HUES64 (cell line): ENCODE measurements around the gene PHLDA2.

Experiments used
- H3K27ac ChIP-seq: 2 replicates; pipeline ENCODE4 v1.7.0; 2013; ENCODE audit warnings: low read depth, low read length, inconsistent platforms
- H3K27me3 ChIP-seq: 2 replicates; pipeline ENCODE4 v1.6.1; 2013; ENCODE audit warnings: mild to moderate bottlenecking, low read length; ENCODE audit not compliant: insufficient read depth
- H3K36me3 ChIP-seq: 2 replicates; pipeline ENCODE4 v1.6.1; 2013; ENCODE audit warnings: mild to moderate bottlenecking, low read length; ENCODE audit not compliant: insufficient read depth
- H3K4me1 ChIP-seq: 2 replicates; pipeline ENCODE4 v1.6.1; 2013; ENCODE audit warnings: mild to moderate bottlenecking, low read length, moderate library complexity; ENCODE audit not compliant: insufficient read depth
- H3K4me3 ChIP-seq: 2 replicates; pipeline ENCODE4 v1.5.1; 2013; ENCODE audit warnings: mild to moderate bottlenecking, low read length, moderate library complexity
- H3K9ac ChIP-seq: 2 replicates; pipeline ENCODE4 v1.6.1; 2013; ENCODE audit warnings: mild to moderate bottlenecking, low read depth, low read length
- H3K9me3 ChIP-seq: 2 replicates; pipeline ENCODE4 v1.6.1; 2013; ENCODE audit warnings: low read depth, low read length; ENCODE audit not compliant: insufficient read depth
- WGBS: fragments of 150-250, 120-280 bp; methylation state at CpG from one replicate; pipeline ENCODE4 v1.1.7; 2013; ENCODE audit warnings: missing lambda C conversion rate; 5-methylcytosine and 5-hydroxymethylcytosine counted together

PHLDA2 gene

DNA sequence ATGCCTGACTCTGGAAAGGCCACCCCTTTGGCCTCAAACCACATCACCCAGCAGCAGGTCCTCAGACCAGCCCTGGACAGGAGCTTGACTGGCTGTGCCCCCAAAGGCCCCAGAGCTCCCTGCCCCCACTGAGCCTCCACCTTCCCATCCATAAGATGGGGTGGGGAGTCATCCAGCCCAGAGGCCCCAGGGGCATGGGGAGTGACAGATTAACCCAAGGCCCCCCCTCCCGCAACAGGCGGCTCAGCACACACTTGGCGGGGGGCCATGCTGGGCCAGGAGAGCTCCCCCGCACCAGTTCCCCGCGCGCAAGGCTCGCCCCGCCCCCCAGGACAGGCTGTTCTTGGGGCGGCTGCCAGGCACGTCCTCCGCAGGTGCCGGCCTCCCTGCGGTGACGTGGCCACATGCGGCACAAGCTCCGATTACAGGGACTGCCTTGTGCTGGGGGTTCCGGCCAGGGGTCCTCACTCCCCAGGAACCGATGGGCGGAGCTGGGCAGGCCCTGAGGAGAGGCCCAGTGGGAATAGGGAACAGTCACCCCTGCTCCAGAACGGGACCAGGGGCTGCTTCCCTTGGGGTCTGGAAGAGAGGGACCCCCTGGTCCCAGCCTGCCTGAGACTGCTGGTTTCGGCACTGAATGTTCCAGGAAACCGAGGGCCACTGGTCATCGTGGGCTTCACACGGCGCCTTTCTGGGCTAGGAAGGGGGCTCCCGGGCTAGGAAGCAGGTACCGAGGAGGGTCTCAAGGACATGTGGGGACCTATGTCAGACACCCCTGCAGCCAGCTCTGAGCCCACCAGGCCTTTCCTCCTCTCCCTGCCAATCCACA is 38.5 kb downstream of the PHLDA2 start:
- Histone ChIP-seq H3K27me3 (peaks cover 25% of the 10 kb centered on the region), H3K36me3 (no peaks in the 10 kb centered on the region), H3K4me3 (no peak overlapping the region), H3K9me3 (no peaks in the 10 kb centered on the region), H3K27ac (no peak overlapping the region), H3K4me1 (peaks cover 22% of the 10 kb centered on the region), H3K9ac (no peak overlapping the region)
- WGBS: 68% methylated on average over 28 of the region's 28 CpGs

DNA sequence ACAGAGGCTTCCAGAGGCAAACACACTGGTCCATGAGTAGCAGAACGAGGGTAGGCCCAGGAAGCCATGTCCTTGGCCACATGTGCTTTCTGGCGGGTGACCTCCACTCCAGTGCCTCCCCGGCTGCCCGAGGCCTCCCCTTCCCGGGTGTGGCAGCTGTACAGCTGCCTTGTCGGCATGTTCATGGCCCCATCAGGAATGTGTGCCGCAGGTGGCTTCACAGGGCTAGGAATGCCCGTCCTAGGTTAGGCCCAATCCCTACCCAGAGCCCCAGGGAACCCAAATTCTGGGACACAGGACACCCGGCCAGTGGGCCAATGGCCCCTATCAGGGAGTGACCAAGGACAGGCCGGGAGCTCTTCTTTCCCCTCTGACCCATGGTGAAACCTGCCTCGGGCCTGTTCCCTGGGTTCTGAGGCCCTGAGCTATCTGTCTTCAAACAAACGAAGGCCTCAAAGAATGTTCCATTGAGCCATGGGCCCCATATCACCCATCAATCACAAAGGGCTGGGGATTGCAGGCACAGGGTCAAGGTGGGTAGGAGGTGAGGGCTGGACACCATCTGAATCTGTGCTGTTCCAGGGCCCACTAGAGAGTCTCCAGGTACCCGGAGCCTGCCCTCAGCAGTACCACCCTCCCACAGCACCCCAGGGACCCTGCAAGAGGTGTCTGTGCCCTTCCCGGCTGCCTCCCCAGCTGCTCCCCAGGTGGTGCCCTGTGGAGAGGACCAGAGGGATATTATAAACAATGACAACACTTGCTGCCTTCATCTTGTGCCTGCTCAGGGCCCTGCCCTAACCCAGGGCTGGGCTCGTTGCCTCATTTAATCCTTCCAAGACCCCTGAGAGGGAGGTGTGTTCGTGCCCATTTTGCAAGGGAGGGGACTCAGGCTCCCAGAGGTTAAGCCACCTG is 39.6 kb downstream of the PHLDA2 start:
- Histone ChIP-seq H3K9ac (no peak overlapping the region), H3K36me3 (no peaks in the 10 kb centered on the region), H3K4me1 (peaks cover 22% of the 10 kb centered on the region), H3K4me3 (no peak overlapping the region), H3K27ac (no peak overlapping the region), H3K9me3 (no peaks in the 10 kb centered on the region), H3K27me3 (peaks cover 32% of the 10 kb centered on the region)
- 86% methylated on average over 16 of the region's 16 CpGs for WGBS

DNA sequence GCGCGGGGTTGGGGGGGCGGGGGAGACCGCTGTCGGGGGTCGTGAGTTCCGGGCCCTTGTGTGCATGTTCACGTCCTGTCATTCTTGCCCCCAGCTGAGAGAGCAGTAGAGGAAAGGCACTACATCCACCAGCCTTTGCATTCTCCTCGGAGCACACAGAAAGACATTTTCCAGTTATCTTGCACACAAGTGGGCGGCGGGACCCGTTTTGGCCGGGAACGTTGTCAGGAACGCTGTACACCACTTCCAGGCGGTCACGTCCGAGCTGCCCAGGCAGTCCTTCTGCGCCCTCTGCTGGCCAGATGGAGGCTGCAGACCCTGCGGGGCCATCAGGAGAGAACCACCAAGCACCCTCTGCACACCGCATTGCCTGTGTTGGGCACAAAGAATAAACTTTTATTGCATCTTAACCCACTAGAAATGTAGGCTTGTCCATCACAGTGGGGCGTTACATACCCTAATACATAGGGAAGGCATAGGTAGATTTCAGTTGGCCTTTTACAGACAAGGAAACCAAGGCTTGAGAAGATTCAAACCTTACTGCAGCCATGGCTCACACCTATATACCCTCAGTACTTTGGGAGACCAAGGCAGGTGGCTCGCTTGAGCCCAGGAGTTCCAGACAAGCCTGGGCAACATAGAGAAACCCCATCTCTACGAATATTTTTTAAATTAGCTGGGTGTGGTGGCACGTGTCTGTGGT is 40.8 kb downstream of the PHLDA2 start:
- 33% methylated on average over 25 of the region's 25 CpGs for WGBS
- Histone ChIP-seq H3K9ac (no peak overlapping the region), H3K4me3 (no peak overlapping the region), H3K4me1 (peaks cover 24% of the 10 kb centered on the region), H3K27ac (no peak overlapping the region), H3K9me3 (no peaks in the 10 kb centered on the region), H3K27me3 (peaks cover 44% of the 10 kb centered on the region), H3K36me3 (no peaks in the 10 kb centered on the region)

DNA sequence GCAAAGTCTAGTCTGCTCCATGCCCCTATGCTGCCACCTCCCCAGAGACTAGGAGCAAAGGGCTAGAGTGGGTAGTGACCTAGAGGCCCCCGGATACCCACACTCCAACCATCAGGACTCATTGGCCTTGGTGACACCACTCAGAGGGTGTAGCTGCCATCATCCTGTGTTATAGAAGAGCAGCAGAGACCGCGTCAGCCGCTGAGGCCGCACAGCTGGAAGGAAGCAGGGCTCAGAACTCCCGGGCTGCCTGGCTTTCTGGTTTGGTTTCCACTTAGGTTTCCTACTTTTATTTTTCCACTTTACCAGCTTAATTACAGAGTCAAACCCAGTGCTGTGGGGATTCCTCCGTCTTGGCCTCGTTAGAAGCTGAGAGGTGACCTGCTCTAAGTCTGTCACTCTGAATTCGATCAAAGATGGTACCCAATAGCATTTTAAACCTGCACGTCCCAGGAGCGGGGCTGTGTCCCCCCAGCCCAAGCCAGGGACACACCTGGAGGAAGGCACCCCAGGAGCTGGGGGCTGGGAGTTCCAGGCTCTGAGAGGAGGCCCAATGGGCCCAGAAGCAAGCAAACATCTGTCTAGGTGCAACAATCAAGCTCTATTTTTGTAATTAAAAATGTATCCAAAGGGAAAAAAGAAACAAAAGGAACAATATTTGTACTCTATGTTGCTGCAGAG is 41.6 kb downstream of the PHLDA2 start:
- no peaks in the 10 kb centered on the region for H3K36me3 ChIP-seq
- no peak overlapping the region for H3K27ac ChIP-seq
- 75% methylated on average over 11 of the region's 11 CpGs for WGBS
- H3K9me3 ChIP-seq: no peaks in the 10 kb centered on the region
- peaks cover 52% of the 10 kb centered on the region for H3K27me3 ChIP-seq
- no peak overlapping the region for H3K4me3 ChIP-seq
- peaks cover 25% of the 10 kb centered on the region for H3K4me1 ChIP-seq
- no peak overlapping the region for H3K9ac ChIP-seq

DNA sequence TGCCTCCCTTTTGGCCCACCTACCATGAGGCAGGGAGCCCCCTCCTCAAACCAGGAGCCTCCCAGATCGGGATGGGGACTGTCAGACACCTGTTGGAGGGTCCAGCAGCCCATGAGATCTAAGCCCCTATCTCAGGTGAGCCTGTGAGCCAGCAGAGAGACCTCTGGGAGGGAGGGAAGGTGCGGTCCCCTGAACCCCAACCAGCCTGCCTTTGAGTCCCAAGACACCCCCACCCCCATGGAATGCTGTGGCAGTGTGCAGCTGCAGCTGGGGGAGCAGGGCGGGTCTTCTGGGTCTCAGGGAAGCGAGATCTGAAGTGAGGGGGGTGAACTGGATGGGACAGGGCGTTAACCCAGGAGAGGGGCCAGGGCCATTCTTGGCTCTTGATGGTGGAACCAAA is 42.3 kb downstream of the PHLDA2 start:
- 83% methylated on average over 4 of the region's 5 CpGs for WGBS
- Histone ChIP-seq H3K4me1 (peaks cover 31% of the 10 kb centered on the region), H3K27me3 (peaks cover 59% of the 10 kb centered on the region), H3K4me3 (no peak overlapping the region), H3K27ac (no peak overlapping the region), H3K9me3 (no peaks in the 10 kb centered on the region), H3K9ac (no peak overlapping the region), H3K36me3 (no peaks in the 10 kb centered on the region)

DNA sequence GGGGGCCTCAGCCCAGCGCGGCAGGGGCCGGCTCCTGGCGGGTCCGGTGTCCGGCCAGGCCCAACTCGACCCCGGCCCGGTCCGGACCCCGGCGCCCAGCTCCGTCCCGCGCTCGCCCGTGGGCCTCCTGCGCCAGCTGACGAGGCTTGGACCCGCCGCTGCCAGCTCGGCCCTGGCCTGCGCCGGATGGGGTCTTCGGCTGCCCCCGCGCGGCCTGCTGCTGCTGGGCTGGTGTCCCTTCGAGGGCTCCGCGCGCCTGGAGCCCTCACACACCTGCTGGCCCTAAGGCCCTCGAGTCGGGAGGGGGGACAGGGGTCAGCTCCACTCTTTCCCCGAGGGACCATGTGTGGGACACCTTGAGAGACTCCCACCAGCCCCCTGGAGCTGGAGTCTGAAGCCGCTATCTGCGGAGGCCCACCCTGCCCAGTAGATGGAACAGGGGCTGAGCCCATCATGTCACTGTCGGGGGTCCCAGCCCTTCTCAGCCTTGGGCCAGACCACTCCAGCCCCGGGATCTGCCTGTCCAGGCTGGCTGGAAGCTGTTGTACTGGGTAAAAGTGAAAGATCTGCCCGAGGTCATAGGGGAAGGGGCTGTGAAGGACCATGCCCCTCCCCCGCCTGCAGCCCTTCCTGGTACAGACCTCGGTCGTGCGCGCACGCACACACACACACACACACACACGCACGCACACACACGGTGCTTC is 42.9 kb downstream of the PHLDA2 start:
- peaks cover 64% of the 10 kb centered on the region for H3K27me3 ChIP-seq
- H3K9ac ChIP-seq: peak overlapping the region; percentile 41
- H3K4me1 ChIP-seq: peaks cover 27% of the 10 kb centered on the region
- 11% methylated on average over 49 of the region's 49 CpGs for WGBS
- no peak overlapping the region; the same call in 1 of the 2 replicates for H3K27ac ChIP-seq
- no peaks in the 10 kb centered on the region for H3K9me3 ChIP-seq
- H3K36me3 ChIP-seq: no peaks in the 10 kb centered on the region
- H3K4me3 ChIP-seq: peak overlapping the region; percentile 36

DNA sequence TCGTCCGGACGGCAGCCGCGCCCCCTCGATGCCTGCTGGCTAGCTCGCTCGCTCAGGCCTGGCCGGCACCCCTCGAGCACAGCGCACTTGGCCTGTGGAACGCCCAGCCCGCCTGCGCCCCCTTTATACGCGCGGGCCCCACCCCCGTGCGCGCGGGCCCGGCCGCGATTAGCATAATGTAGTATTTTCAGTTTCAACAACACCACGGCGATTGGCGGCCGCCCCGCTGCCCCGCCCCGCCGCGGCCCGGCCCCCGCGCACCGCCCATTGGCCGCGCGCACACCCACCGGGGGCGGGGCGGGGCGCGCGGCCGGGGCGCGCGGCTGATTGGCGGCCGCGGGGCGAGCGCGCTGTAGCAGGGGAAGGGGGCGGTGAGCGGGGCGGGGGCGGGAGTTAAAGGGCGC is 43.5 kb downstream of the PHLDA2 start, which contains the start of gene CDKN1C:
Gene CDKN1C (minus strand): TSS at position 98 of the 404 bp plus-strand sequence. CDS start 319 bp downstream, outside the sequence.
- H3K4me3 ChIP-seq: peak within 1 kb of the TSS; percentile 66
- no peaks in the 10 kb centered on the region for H3K36me3 ChIP-seq
- H3K27ac ChIP-seq: no peak within 1 kb of the TSS; the same call in 1 of the 2 replicates
- WGBS: 1% methylated on average over 52 of the region's 61 CpGs
- peaks cover 27% of the 10 kb centered on the region for H3K4me1 ChIP-seq
- H3K9me3 ChIP-seq: no peaks in the 10 kb centered on the region
- peaks cover 71% of the 10 kb centered on the region for H3K27me3 ChIP-seq
- peak within 1 kb of the TSS; percentile 46 for H3K9ac ChIP-seq

DNA sequence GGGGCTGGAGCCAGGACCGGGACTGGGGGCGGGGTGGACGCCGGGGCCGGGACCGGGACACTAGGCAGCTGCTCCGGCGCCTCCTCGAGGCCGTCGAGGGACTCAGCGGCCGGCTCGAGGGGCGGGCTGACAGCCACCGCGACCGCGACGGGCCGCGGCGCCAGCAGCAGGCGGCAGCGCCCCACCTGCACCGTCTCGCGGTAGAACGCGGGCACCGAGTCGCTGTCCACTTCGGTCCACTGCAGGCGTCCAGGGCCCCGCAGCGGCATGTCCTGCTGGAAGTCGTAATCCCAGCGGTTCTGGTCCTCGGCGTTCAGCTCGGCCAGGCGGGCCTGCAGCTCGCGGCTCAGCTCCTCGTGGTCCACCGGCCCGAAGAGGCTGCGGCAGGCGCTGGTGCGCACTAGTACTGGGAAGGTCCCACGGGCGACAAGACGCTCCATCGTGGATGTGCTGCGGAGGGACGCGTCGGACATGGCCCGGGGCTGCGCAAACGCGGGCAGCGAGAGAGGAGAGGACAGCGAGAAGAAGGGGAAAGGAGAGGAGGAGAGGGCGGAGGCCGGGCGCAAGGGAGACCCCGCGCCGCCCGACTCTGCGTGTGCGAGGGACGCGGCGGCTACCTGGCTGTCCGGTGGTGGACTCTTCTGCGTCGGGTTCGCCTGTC is 44.1 kb downstream of the PHLDA2 start:
- Histone ChIP-seq H3K4me3 (peak overlapping the region; percentile 66), H3K4me1 (peaks cover 27% of the 10 kb centered on the region), H3K9me3 (no peaks in the 10 kb centered on the region), H3K27ac (no peak overlapping the region), H3K27me3 (peaks cover 76% of the 10 kb centered on the region), H3K9ac (peak overlapping the region; percentile 46), H3K36me3 (no peaks in the 10 kb centered on the region)
- 1% methylated on average over 80 of the region's 80 CpGs for WGBS

DNA sequence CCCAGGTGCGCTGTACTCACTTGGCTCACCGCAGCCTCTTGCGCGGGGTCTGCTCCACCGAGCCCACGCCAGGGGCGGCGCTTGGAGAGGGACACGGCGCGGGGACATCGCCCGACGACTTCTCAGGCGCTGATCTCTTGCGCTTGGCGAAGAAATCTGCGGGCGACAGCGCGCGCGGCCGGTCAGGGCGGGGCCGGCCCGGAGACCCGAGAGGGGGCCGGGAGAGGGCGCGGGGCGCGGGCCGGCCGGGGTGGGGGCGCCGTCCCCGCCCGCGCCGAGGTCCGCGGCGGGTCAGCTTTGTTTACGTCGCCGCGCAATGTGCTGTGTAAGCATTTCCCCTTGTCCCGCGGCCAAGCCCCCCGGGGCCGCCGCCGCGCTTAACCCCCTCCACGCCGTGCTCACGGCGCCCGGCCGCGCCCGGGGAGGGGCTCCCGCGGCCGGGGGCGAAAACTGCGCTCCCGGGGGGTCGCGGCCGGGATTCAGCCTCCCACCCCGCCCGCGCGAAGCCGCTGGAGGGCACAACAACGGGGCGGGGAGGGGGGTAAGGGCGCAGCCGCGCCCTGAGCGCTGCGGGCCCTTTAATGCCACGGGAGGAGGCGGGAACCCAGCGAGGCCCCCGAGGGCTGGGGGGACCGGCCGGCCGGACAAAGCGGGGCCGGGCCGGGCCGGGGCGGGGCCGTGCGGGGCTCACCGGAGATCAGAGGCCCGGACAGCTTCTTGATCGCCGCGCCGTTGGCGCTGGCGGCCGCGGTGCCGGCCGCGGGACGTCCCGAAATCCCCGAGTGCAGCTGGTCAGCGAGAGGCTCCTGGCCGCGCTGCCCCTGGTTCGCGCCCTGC is 45.0 kb downstream of the PHLDA2 start:
- H3K4me1 ChIP-seq: peaks cover 27% of the 10 kb centered on the region
- no peak overlapping the region for H3K27ac ChIP-seq
- H3K27me3 ChIP-seq: peaks cover 77% of the 10 kb centered on the region
- under 1% methylated on average over 119 of the region's 119 CpGs for WGBS
- peak overlapping the region; percentile 60 for H3K9ac ChIP-seq
- H3K4me3 ChIP-seq: peak overlapping the region; percentile 57
- H3K36me3 ChIP-seq: no peaks in the 10 kb centered on the region
- H3K9me3 ChIP-seq: no peaks in the 10 kb centered on the region
